Osteoblast (primary cell): ENCODE data around the gene FAM114A1. TPM values are rescaled to one million over a fixed set of nuclear protein-coding genes. Genes with fewer than 3 reads are reported as not detected.

Experiments used
- DNase-seq: peaks from one replicate; pipeline ENCODE4 v3.0.0; 2011; ENCODE audit warnings: low spot score, mixed read lengths; ENCODE audit not compliant: insufficient read length; ENCODE audit errors: missing footprints
- H2AFZ ChIP-seq: 2 replicates; pipeline ENCODE4 v1.6.0; 2011; ENCODE audit warnings: mild to moderate bottlenecking, low read length
- H3K27ac ChIP-seq: 2 replicates; pipeline ENCODE4 v1.5.1; 2011; ENCODE audit warnings: mild to moderate bottlenecking, low read depth, low read length, moderate library complexity
- H3K27me3 ChIP-seq: 2 replicates; pipeline ENCODE4 v1.6.0; 2012; ENCODE audit warnings: mild to moderate bottlenecking, control low read depth, inconsistent platforms, low read length, moderate library complexity; ENCODE audit not compliant: insufficient read depth
- H3K36me3 ChIP-seq: 2 replicates; pipeline ENCODE4 v1.5.1; 2011; ENCODE audit warnings: mild to moderate bottlenecking, low read length, control low read depth, moderate library complexity; ENCODE audit not compliant: insufficient read depth
- H3K4me1 ChIP-seq: 2 replicates; pipeline ENCODE4 v1.5.1; 2011; ENCODE audit warnings: mild to moderate bottlenecking, low read length, control low read depth, moderate library complexity; ENCODE audit not compliant: insufficient read depth
- H3K4me2 ChIP-seq: 2 replicates; pipeline ENCODE4 v1.6.0; 2011; ENCODE audit warnings: mild to moderate bottlenecking, low read length; ENCODE audit not compliant: insufficient read depth
- H3K4me3 ChIP-seq: fragments of 200-600 bp; sonication (generic); 3 replicates; pipeline ENCODE4 v1.5.1; 2012; ENCODE audit warnings: mild to moderate bottlenecking, low read length, inconsistent platforms; ENCODE audit not compliant: insufficient read depth
- H3K79me2 ChIP-seq: 2 replicates; pipeline ENCODE4 v1.6.0; 2012; ENCODE audit warnings: mild to moderate bottlenecking, low read length, control low read depth, inconsistent platforms; ENCODE audit not compliant: insufficient read depth
- H3K9me3 ChIP-seq: 2 replicates; pipeline ENCODE4 v1.5.1; 2011; ENCODE audit warnings: low read depth, low read length, control low read depth
- H4K20me1 ChIP-seq: 2 replicates; pipeline ENCODE4 v1.6.0; 2012; ENCODE audit warnings: mild to moderate bottlenecking, low read length, control low read depth; ENCODE audit not compliant: insufficient read depth
- total RNA-seq: library from RNA; depleted of rRNA; stranded (reverse); fragments of >200 nt; gene quantifications from 2 replicates; pipeline ENCODE4 v1.2.3, GENCODE V29; 2012
- TF ChIP-seq, protein P1 (sequence below): IDR thresholded peaks from 2 replicates; pipeline ENCODE4 v1.5.1; 2011; ENCODE audit warnings: mild to moderate bottlenecking, low read depth, low read length, moderate library complexity; ENCODE audit errors: extremely low read depth

The FAM114A1 gene
- total RNA-seq, 1 donor = 392 TPM

GRCh38 chr4:38965866-38966265, 98.3 kb downstream of the FAM114A1 start:
- Histone ChIP-seq H3K9me3 (no peaks in the 10 kb centered on the region), H2AFZ (no peak overlapping the region), H3K27ac (no peak overlapping the region), H3K27me3 (no peaks in the 10 kb centered on the region), H3K79me2 (no peaks in the 10 kb centered on the region), H3K4me2 (no peak overlapping the region), H3K36me3 (no peaks in the 10 kb centered on the region), H3K4me1 (peaks cover 8% of the 10 kb centered on the region), H4K20me1 (no peaks in the 10 kb centered on the region), H3K4me3 (no peak overlapping the region)
- DNase-seq = no peak
- TF ChIP-seq, protein P1, sequence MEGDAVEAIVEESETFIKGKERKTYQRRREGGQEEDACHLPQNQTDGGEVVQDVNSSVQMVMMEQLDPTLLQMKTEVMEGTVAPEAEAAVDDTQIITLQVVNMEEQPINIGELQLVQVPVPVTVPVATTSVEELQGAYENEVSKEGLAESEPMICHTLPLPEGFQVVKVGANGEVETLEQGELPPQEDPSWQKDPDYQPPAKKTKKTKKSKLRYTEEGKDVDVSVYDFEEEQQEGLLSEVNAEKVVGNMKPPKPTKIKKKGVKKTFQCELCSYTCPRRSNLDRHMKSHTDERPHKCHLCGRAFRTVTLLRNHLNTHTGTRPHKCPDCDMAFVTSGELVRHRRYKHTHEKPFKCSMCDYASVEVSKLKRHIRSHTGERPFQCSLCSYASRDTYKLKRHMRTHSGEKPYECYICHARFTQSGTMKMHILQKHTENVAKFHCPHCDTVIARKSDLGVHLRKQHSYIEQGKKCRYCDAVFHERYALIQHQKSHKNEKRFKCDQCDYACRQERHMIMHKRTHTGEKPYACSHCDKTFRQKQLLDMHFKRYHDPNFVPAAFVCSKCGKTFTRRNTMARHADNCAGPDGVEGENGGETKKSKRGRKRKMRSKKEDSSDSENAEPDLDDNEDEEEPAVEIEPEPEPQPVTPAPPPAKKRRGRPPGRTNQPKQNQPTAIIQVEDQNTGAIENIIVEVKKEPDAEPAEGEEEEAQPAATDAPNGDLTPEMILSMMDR = no peak

DNA sequence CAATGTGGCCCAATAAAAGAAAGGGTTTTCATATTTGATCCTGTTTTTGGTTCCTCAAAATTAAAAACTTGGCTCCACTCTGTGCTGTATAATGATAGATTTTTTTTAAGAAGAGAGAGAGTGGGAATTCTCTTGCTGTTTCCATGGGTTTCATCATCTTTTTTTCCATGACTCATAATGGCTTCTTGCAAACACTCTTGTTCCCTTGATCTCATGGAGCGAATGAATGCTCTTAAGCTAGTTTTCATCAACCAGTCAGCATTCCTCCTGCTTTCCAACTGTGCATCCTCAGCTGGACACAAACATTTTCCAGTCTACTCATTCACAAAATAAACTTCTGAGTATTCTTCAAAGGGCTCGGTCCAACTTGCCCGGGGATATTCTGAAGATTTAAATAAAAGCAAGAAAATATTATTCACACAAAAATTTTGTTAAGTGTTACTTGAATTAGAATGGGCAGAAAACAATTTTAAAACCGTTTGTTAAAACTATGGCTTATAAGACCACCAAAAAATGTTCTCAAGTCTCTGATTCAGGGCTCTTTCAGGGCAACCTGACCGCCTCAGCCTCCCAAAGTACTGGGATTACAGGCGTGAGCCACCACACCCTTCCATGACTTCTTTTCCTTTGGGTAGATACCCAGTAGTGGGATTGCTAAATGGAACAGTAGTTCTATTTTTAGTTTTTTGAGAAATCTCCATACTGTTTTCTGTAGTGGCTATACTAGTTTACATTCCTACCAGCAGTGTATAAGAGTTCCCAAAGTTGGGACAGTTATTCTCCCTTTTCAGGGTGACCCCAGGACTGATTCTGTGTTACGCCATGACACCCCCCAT, 99.9 kb downstream of the FAM114A1 start:
- Histone ChIP-seq H3K4me3 (no peak overlapping the region), H3K4me1 (peaks cover 8% of the 10 kb centered on the region), H3K36me3 (no peaks in the 10 kb centered on the region), H3K79me2 (no peaks in the 10 kb centered on the region), H4K20me1 (no peaks in the 10 kb centered on the region), H3K27me3 (no peaks in the 10 kb centered on the region), H3K4me2 (peak overlapping the region; percentile 16), H3K9me3 (no peaks in the 10 kb centered on the region), H3K27ac (peak overlapping the region; percentile 70), H2AFZ (peak overlapping the region; percentile 37)
- DNase-seq = peak; percentile 45
- TF ChIP-seq, protein P1 = no peak

- TF ChIP-seq, protein P1 = no peak
- H3K27ac ChIP-seq = no peak overlapping the region
- H2AFZ ChIP-seq = no peak overlapping the region
- no peak for DNase-seq
- no peak overlapping the region for H3K4me2 ChIP-seq
- H3K9me3 ChIP-seq = no peaks in the 10 kb centered on the region
- peaks cover 8% of the 10 kb centered on the region for H3K4me1 ChIP-seq
- no peaks in the 10 kb centered on the region for H4K20me1 ChIP-seq
- H3K79me2 ChIP-seq = no peaks in the 10 kb centered on the region
- H3K4me3 ChIP-seq = no peak overlapping the region
- no peaks in the 10 kb centered on the region for H3K36me3 ChIP-seq
- no peaks in the 10 kb centered on the region for H3K27me3 ChIP-seq
Measured at GRCh38 chr4:38968668-38969067, 101.1 kb downstream of the FAM114A1 start.

GRCh38 chr4:38976308-38976707, 108.7 kb downstream of the FAM114A1 start:
- Histone ChIP-seq H3K4me2 (no peak overlapping the region), H3K27me3 (no peaks in the 10 kb centered on the region), H4K20me1 (no peaks in the 10 kb centered on the region), H3K9me3 (no peaks in the 10 kb centered on the region), H3K4me1 (peaks cover 7% of the 10 kb centered on the region), H3K79me2 (no peaks in the 10 kb centered on the region), H3K27ac (no peak overlapping the region), H2AFZ (no peak overlapping the region), H3K4me3 (no peak overlapping the region), H3K36me3 (no peaks in the 10 kb centered on the region)
- DNase-seq = no peak
- TF ChIP-seq, protein P1 = no peak
